Measurements from ENCODE around the gene EVX2.

GRCh38 chr2:176097820-176098365 lies 14.1 kb upstream of the EVX2 start:
- TF ChIP-seq, protein P1, sequence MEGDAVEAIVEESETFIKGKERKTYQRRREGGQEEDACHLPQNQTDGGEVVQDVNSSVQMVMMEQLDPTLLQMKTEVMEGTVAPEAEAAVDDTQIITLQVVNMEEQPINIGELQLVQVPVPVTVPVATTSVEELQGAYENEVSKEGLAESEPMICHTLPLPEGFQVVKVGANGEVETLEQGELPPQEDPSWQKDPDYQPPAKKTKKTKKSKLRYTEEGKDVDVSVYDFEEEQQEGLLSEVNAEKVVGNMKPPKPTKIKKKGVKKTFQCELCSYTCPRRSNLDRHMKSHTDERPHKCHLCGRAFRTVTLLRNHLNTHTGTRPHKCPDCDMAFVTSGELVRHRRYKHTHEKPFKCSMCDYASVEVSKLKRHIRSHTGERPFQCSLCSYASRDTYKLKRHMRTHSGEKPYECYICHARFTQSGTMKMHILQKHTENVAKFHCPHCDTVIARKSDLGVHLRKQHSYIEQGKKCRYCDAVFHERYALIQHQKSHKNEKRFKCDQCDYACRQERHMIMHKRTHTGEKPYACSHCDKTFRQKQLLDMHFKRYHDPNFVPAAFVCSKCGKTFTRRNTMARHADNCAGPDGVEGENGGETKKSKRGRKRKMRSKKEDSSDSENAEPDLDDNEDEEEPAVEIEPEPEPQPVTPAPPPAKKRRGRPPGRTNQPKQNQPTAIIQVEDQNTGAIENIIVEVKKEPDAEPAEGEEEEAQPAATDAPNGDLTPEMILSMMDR (IDR thresholded peaks at IDR 0.05; ENCODE audit: low read depth, low read length), result no peak
- TF ChIP-seq POLR2A (IDR thresholded peaks at IDR 0.05; ENCODE audit: extremely low read depth, insufficient read length), result no peak
- TF ChIP-seq MAX (IDR thresholded peaks at IDR 0.05; ENCODE audit: low read depth, low read length), result no peak
- TF ChIP-seq MYC (IDR thresholded peaks at IDR 0.05; ENCODE audit: low read depth, low read length), result no peak
